ENCODE results near the gene BEST4.

The BEST4 gene

GRCh38 chr1:44822981-44823451, 35.0 kb upstream of the BEST4 start:
- TF ChIP-seq CTCF (IDR thresholded peaks at IDR 0.05; ENCODE audit: low read depth, low read length) = no peak
- DNase-seq (ENCODE audit: low read depth, low spot score) = no peak
- no peak overlapping the region for H3K4me3 ChIP-seq (ENCODE audit: low read depth, low read length)
- in situ Hi-C loops (cut with HindIII; ENCODE audit: low sequenced_read_pairs) = no loop called here

- no peak for DNase-seq (ENCODE audit: low read depth, low spot score)
- no peak overlapping the region for H3K4me3 ChIP-seq (ENCODE audit: low read depth, low read length)
- TF ChIP-seq CTCF (IDR thresholded peaks at IDR 0.05; ENCODE audit: low read depth, low read length) = no peak
- in situ Hi-C loops (cut with HindIII; ENCODE audit: low sequenced_read_pairs) = no loop called here
Observed at GRCh38 chr1:44822131-44822701, 34.2 kb upstream of the BEST4 start.

GRCh38 chr1:44821240-44821715, 33.3 kb upstream of the BEST4 start:
- H3K4me3 ChIP-seq (ENCODE audit: low read depth, low read length) = no peak overlapping the region
- no peak for TF ChIP-seq CTCF (IDR thresholded peaks at IDR 0.05; ENCODE audit: low read depth, low read length)
- no peak for DNase-seq (ENCODE audit: low read depth, low spot score)
- in situ Hi-C loops (cut with HindIII; ENCODE audit: low sequenced_read_pairs) = no loop called here

GRCh38 chr1:44820328-44821239, 32.6 kb upstream of the BEST4 start:
- peak overlapping the region; percentile 36 for H3K4me3 ChIP-seq (ENCODE audit: low read depth, low read length)
- no peak for DNase-seq (ENCODE audit: low read depth, low spot score)
- no peak for TF ChIP-seq CTCF (IDR thresholded peaks at IDR 0.05; ENCODE audit: low read depth, low read length)
- in situ Hi-C loops (cut with HindIII; ENCODE audit: low sequenced_read_pairs) = no loop called here

GRCh38 chr1:44819608-44820327, 31.8 kb upstream of the BEST4 start:
- peak overlapping the region; percentile 36 for H3K4me3 ChIP-seq (ENCODE audit: low read depth, low read length)
- in situ Hi-C loops (cut with HindIII; ENCODE audit: low sequenced_read_pairs) = no loop called here
- DNase-seq (ENCODE audit: low read depth, low spot score) = peak; percentile 97
- TF ChIP-seq CTCF (IDR thresholded peaks at IDR 0.05; ENCODE audit: low read depth, low read length) = no peak

GRCh38 chr1:44819196-44819607, 31.2 kb upstream of the BEST4 start:
- in situ Hi-C loops (cut with HindIII; ENCODE audit: low sequenced_read_pairs) = no loop called here
- H3K4me3 ChIP-seq (ENCODE audit: low read depth, low read length) = peak overlapping the region; percentile 27
- no peak for TF ChIP-seq CTCF (IDR thresholded peaks at IDR 0.05; ENCODE audit: low read depth, low read length)
- DNase-seq (ENCODE audit: low read depth, low spot score) = no peak
